Immature natural killer cell (primary cell): ENCODE data around the gene MGME1. TPM values are rescaled to one million over a fixed set of nuclear protein-coding genes. Genes with fewer than 3 reads are reported as not detected.

Experiments used
- DNase-seq, 3 donors: peaks; one replicate each; pipeline ENCODE4 v3.0.0; 2022; ENCODE audit warnings: mixed read lengths in 1 of 3
- H3K27ac Mint-ChIP-seq, 6 donors: one replicate each; pipeline ENCODE4 v1.8.0; 2020; ENCODE audit warnings: mixed read lengths in 6 of 6, mild to moderate bottlenecking in 5 of 6, inconsistent platforms in 4 of 6, moderate library complexity in 3 of 6
- H3K27me3 Mint-ChIP-seq, 3 donors: one replicate each; pipeline ENCODE4 v1.8.0; 2020 to 2021; ENCODE audit warnings: low read depth in 3 of 3, mild to moderate bottlenecking in 3 of 3, mixed read lengths in 3 of 3, moderate library complexity in 3 of 3, inconsistent platforms in 1 of 3
- H3K36me3 Mint-ChIP-seq, 3 donors: one replicate each; pipeline ENCODE4 v1.8.0; 2020; ENCODE audit warnings: mixed read lengths in 3 of 3, inconsistent platforms in 2 of 3, mild to moderate bottlenecking in 2 of 3
- H3K4me1 Mint-ChIP-seq, 2 donors: one replicate each; pipeline ENCODE4 v1.8.0; 2020; ENCODE audit warnings: inconsistent platforms in 2 of 2, mild to moderate bottlenecking in 2 of 2, mixed read lengths in 2 of 2, moderate library complexity in 1 of 2
- H3K4me3 Mint-ChIP-seq, 5 donors: one replicate each; pipeline ENCODE4 v1.8.0; 2020; ENCODE audit warnings: mild to moderate bottlenecking in 5 of 5, mixed read lengths in 5 of 5, inconsistent platforms in 3 of 5, moderate library complexity in 3 of 5
- H3K9me3 Mint-ChIP-seq, 6 donors: one replicate each; pipeline ENCODE4 v1.8.0; 2020; ENCODE audit warnings: mild to moderate bottlenecking in 6 of 6, mixed read lengths in 6 of 6, inconsistent platforms in 4 of 6, moderate library complexity in 3 of 6
- polyA plus RNA-seq, 3 donors: library from polyadenylated mRNA; unstranded; fragments of 300-500 nt; fragmentation: Illumina TruSeq; gene quantifications; one replicate each; pipeline ENCODE4 v1.2.3, GENCODE V29; 2021

MGME1 gene
- polyA plus RNA-seq, 3 donors from 2014 or later = 2.9 to 19.9 (median 19.2) TPM

GRCh38 chr20:17969884-17970409 lies 1.1 kb downstream of the MGME1 start:
- H3K27me3 Mint-ChIP-seq = peaks cover 4 to 19% (median 9%) of the 10 kb centered on the region in 3 donors
- DNase-seq = peak; percentile 34 to 47 (median 35)
- peaks cover 75 to 80% of the 10 kb centered on the region in 2 donors for H3K4me1 Mint-ChIP-seq
- peak overlapping the region; percentile 88 to 96 (median 94) for H3K4me3 Mint-ChIP-seq
- no peaks in the 10 kb centered on the region for H3K9me3 Mint-ChIP-seq
- peaks cover 3 to 4% (median 4%) of the 10 kb centered on the region in 3 donors for H3K36me3 Mint-ChIP-seq
- H3K27ac Mint-ChIP-seq = peak overlapping the region; percentile 84 to 97 (median 96)

DNA sequence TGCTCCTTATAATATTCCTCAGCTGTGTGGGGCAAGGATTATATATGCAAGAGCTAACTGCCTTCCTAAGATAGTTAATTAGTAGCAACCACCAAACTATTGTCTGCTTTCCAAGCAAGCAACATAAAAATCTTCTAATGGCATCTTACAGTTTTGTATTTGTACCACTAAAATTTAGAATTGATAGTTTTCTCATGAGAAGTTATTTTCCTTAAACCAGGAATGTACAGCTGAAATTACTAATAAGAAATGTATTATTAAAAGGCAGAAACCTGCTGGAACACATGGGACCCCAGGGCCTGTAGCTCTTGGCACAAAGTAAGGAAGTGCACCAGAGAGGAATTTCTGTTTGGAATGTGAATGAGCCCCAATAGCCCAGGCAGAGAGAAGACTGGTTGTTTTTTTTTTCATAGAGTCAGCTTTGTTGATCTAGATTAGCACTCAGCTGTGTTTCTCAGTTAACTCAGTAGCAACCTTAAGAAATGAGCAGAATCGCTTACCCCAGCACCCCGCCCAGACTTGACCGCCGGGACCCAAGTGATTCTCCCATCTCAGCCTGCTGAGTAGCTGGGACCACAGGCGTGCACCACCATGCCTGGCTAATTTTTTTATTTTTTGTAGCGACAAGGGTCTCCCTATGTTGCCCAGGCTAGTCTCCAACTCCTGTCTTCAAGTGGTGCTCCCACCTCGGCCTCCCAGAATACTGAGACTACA lies 2.6 kb downstream of the MGME1 start:
- H3K4me1 Mint-ChIP-seq = peaks cover 62 to 65% of the 10 kb centered on the region in 2 donors
- no peak for DNase-seq
- H3K36me3 Mint-ChIP-seq = peaks cover 4 to 11% (median 5%) of the 10 kb centered on the region in 3 donors
- H3K4me3 Mint-ChIP-seq = peak overlapping the region; percentile 36 to 96 (median 94)
- no peaks in the 10 kb centered on the region for H3K9me3 Mint-ChIP-seq
- H3K27me3 Mint-ChIP-seq = peaks cover 4 to 19% (median 9%) of the 10 kb centered on the region in 3 donors
- peak overlapping the region in 5 of 6 donors; percentile 61 to 97 (median 69) for H3K27ac Mint-ChIP-seq

DNA sequence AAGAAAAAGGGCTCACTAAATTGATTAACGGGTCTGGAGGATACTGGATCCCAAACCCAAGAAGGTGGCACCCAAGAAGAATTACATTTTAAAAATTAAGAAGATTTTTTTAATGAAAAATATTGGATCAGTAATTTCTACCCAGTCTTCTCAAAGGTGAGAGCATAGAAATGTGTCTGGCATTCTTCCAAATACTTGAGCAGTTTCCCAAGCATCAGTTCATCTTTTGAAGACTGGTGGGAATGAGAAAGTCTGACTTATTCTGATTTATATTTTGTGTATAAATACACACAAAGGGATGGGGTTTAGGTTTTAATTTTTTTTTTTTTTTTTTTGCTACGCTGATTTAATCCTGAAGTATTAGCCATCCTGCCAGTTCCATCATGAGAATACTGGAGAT lies 3.3 kb downstream of the MGME1 start:
- Mint-ChIP-seq H3K4me3 (peak overlapping the region in 4 of 5 donors; percentile 36 to 96 (median 76)), H3K27ac (peak overlapping the region in 4 of 6 donors; percentile 54 to 84 (median 68)), H3K36me3 (peaks cover 4 to 12% (median 5%) of the 10 kb centered on the region in 3 donors), H3K4me1 (peaks cover 56 to 59% of the 10 kb centered on the region in 2 donors), H3K27me3 (peaks cover 4 to 19% (median 9%) of the 10 kb centered on the region in 3 donors), H3K9me3 (no peaks in the 10 kb centered on the region)
- no peak for DNase-seq

DNA sequence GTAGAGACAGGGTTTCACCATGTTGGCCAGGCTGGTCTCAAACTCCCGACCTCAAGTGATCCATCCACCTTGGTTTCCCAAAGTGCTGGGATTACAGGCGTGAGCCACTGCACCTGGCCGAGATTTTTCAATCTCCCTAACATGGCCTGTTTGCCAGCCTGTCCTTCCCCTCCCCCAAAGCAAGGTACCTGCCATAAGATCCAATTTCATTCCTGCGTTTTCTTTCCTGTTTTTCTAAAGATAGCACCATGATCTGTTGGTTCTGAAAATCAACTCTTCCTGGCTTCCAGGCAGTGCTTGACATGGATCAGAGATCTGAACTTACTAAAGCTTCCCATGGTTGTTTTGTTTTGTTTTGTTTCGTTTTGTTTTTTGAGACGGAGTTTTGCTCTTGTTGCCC lies 7.5 kb downstream of the MGME1 start:
- Mint-ChIP-seq H3K27me3 (no peaks in the 10 kb centered on the region), H3K4me3 (no peak overlapping the region), H3K36me3 (peaks cover 5 to 19% (median 9%) of the 10 kb centered on the region in 3 donors), H3K9me3 (no peaks in the 10 kb centered on the region), H3K27ac (no peak overlapping the region), H3K4me1 (peaks cover 30 to 37% of the 10 kb centered on the region in 2 donors)
- no peak for DNase-seq

- peaks cover 0 to 20% (median 9%) of the 10 kb centered on the region in 3 donors for H3K36me3 Mint-ChIP-seq
These were observed 16.7 kb downstream of the MGME1 start for GRCh38 chr20:17985388-17986018.

DNA sequence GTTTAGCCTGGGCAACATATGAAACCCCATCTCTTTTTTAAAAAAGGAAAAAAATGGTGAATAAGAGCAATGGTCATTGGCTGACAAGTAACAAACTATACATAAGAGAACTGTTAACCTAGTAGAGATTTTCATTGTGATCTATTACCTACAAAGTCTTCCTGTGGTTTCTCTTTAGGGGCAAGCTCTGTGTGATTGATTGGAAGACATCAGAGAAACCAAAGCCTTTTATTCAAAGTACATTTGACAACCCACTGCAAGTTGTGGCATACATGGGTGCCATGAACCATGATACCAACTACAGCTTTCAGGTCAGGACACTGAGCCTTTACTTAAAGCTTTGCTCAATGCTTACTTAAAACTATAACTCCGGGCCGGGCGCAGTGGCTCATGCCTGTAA lies 19.2 kb downstream of the MGME1 start:
- H3K4me1 Mint-ChIP-seq = peaks cover 0 to 4% of the 10 kb centered on the region in 2 donors
- H3K27ac Mint-ChIP-seq = peak overlapping the region in 2 of 6 donors; percentile 12 to 34
- no peaks in the 10 kb centered on the region for H3K9me3 Mint-ChIP-seq
- H3K36me3 Mint-ChIP-seq = peaks cover 0 to 20% (median 8%) of the 10 kb centered on the region in 3 donors
- DNase-seq = no peak
- peaks cover 0 to 3% (median 0%) of the 10 kb centered on the region in 3 donors for H3K27me3 Mint-ChIP-seq
- H3K4me3 Mint-ChIP-seq = no peak overlapping the region

More at GRCh38 chr20:17985388-17986018, 16.7 kb downstream of the MGME1 start:
- Mint-ChIP-seq H3K27ac (no peak overlapping the region), H3K4me3 (no peak overlapping the region), H3K27me3 (peaks cover 0 to 4% (median 0%) of the 10 kb centered on the region in 3 donors), H3K4me1 (peaks cover 4 to 6% of the 10 kb centered on the region in 2 donors), H3K9me3 (no peaks in the 10 kb centered on the region)
- DNase-seq = no peak

DNA sequence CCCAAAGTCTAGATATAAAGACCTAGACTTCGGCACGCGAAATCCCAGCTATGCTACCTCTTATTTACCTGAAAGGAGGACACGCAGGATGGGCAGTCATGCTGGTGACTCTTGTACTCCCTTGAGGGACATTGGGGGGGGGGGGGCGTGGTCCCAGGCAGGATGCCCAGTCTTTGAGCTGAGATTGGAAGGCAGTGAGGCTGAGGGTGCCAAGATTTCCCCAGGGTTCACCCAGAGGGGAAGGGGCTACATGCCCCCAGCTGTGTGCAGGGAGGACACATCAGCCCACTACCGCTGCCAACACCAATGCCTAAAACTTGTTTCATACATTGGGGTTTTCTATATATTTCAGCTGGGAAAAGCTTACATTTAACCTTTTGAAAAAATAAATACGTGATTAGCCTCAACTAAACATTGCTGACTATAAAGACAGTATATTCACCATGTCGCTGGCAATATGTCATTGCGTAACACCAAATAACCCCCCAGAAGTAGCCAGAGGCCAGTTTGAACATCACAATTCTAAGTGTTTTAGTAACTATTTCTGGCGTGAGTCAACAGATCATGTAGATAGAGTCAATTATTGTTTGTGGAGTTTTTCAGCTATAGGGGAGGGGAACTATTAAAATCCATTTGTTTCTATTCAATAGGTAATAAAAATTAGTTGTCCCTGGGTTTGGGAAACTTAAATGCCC lies 21.6 kb downstream of the MGME1 start:
- Mint-ChIP-seq H3K9me3 (no peaks in the 10 kb centered on the region), H3K4me1 (no peaks in the 10 kb centered on the region), H3K4me3 (no peak overlapping the region), H3K27me3 (no peaks in the 10 kb centered on the region), H3K36me3 (peaks cover 0 to 20% (median 8%) of the 10 kb centered on the region in 3 donors), H3K27ac (no peak overlapping the region)
- no peak for DNase-seq

- peak overlapping the region in 1 of 6 donors; percentile 53 for H3K27ac Mint-ChIP-seq
- peaks cover 0 to 18% (median 8%) of the 10 kb centered on the region in 3 donors for H3K36me3 Mint-ChIP-seq
- H3K27me3 Mint-ChIP-seq = no peaks in the 10 kb centered on the region
- H3K9me3 Mint-ChIP-seq = no peaks in the 10 kb centered on the region
- DNase-seq = no peak
- H3K4me1 Mint-ChIP-seq = peaks cover 6 to 8% of the 10 kb centered on the region in 2 donors
- no peak overlapping the region for H3K4me3 Mint-ChIP-seq
These were observed 23.4 kb downstream of the MGME1 start for GRCh38 chr20:17992224-17992637.

GRCh38 chr20:17992847-17993513 lies 24.2 kb downstream of the MGME1 start:
- Mint-ChIP-seq H3K4me3 (no peak overlapping the region), H3K4me1 (peaks cover 6 to 8% of the 10 kb centered on the region in 2 donors), H3K27ac (no peak overlapping the region), H3K27me3 (peaks cover 0 to 1% (median 0%) of the 10 kb centered on the region in 3 donors), H3K36me3 (peaks cover 0 to 12% (median 5%) of the 10 kb centered on the region in 3 donors), H3K9me3 (no peaks in the 10 kb centered on the region)
- DNase-seq = no peak

- H3K36me3 Mint-ChIP-seq = peaks cover 0 to 11% (median 5%) of the 10 kb centered on the region in 3 donors
- DNase-seq = no peak
- no peak overlapping the region for H3K27ac Mint-ChIP-seq
- H3K27me3 Mint-ChIP-seq = peaks cover 0 to 1% (median 0%) of the 10 kb centered on the region in 3 donors
- H3K4me1 Mint-ChIP-seq = peaks cover 6 to 8% of the 10 kb centered on the region in 2 donors
- no peak overlapping the region for H3K4me3 Mint-ChIP-seq
- H3K9me3 Mint-ChIP-seq = peaks cover 0 to 3% (median 0%) of the 10 kb centered on the region in 6 donors
These were observed 24.7 kb downstream of the MGME1 start for GRCh38 chr20:17993546-17993945.

DNA sequence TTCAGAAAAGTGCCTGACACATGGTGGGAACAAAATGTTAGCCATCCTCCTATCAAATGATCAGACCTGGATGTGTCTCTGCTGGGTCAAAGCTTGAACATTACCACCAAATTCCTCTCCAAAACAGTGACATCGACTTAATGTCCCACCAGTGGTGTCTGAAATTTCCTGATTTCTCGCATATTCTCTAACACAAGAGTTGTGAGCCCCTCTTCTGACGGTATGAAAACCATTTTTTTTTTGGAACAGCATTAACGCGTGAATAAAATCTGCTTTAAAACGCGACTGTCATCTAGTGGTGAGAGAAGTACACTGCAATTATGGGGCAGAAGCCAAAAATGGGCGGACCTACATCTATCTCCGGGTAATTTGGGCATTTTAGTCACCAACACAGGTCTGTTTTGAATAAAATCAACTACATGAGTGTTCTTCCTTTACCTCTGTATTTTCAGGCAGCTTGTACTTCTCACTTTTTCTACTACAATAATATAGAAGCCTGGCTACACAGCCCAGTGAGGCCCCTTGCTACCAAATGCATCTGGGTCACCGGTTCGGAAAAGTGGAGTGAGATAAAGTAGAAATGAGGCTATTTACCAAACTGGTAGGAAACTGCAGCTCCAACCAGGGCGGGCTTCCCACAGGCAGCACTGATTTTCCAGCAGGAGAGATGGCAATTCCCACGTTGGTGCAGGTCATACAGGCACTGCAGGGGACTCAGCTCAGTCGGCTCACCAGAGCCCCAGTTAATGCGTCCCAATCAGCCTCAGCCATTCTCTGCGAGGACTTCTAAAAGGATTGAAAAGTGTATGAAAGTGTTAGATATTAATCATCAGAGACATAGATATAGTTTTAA lies 27.4 kb downstream of the MGME1 start:
- peaks cover 0 to 1% (median 0%) of the 10 kb centered on the region in 3 donors for H3K27me3 Mint-ChIP-seq
- no peaks in the 10 kb centered on the region for H3K36me3 Mint-ChIP-seq
- DNase-seq = peak; percentile 39 to 62 (median 48)
- no peak overlapping the region for H3K4me3 Mint-ChIP-seq
- peak overlapping the region in 1 of 6 donors; percentile 55 for H3K27ac Mint-ChIP-seq
- peaks cover 6 to 8% of the 10 kb centered on the region in 2 donors for H3K4me1 Mint-ChIP-seq
- H3K9me3 Mint-ChIP-seq = peaks cover 0 to 3% (median 0%) of the 10 kb centered on the region in 6 donors

DNA sequence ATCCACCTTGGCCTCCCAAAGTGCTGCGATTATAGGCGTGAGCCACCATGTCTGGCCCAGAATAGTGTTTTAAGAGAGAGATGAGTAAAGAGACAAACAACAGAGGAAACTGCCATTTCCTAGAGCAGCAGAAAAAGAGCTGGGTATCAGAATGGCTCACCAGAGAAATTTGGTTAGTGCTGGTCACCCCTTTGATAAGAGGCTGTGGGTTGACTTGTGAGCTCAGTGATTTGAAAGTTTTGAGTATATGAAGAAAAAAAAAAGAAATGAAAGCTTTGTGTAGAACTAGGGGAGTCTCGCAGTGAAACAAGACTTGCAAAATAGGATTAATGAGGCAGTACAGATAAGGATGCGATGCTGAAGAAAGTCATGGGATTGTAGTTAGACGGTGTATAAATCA lies 29.6 kb downstream of the MGME1 start:
- H3K9me3 Mint-ChIP-seq = peaks cover 0 to 3% (median 0%) of the 10 kb centered on the region in 6 donors
- H3K27ac Mint-ChIP-seq = peak overlapping the region in 2 of 6 donors; percentile 26 to 60
- H3K27me3 Mint-ChIP-seq = peaks cover 0 to 1% (median 0%) of the 10 kb centered on the region in 3 donors
- no peaks in the 10 kb centered on the region for H3K36me3 Mint-ChIP-seq
- H3K4me3 Mint-ChIP-seq = no peak overlapping the region
- DNase-seq = no peak
- peaks cover 6 to 8% of the 10 kb centered on the region in 2 donors for H3K4me1 Mint-ChIP-seq
